B cell (primary cell): Measurements from ENCODE around the gene SLC16A9. TPM values are rescaled to one million over a fixed set of nuclear protein-coding genes. Genes with fewer than 3 reads are reported as not detected.

Source experiments
- ATAC-seq: fragments of 200-7000 bp; cut with Tn5 transposase; one replicate; pipeline ENCODE4 v1.10.0; 2021; ENCODE audit warnings: low read depth, mild to moderate bottlenecking, moderate number of reproducible peaks, moderate library complexity
- CTCF ChIA-PET: fragments of 350-600 bp; sonication (Branson Sonifier 250); formaldehyde crosslinking; loops from one replicate; lab custom pipeline; 2021; ENCODE audit warnings: antibody characterized with exemption, inconsistent platforms; lab: Charles Lee
- POLR2A ChIA-PET: fragments of 350-600 bp; sonication (Branson Sonifier 250); formaldehyde crosslinking; loops from one replicate; lab custom pipeline; 2021; ENCODE audit warnings: antibody characterized with exemption; lab: Charles Lee
- DNase-seq: peaks from one replicate; pipeline ENCODE4 v3.0.0; 2013
- H2AFZ ChIP-seq: 2 replicates; pipeline ENCODE4 v1.6.1; 2012; ENCODE audit warnings: mild to moderate bottlenecking, low read depth, low read length; ENCODE audit not compliant: insufficient read depth, poor library complexity, severe bottlenecking
- H3K27ac ChIP-seq, 2 donors: 1 replicate in 1 of 2; 2 replicates in 1 of 2; pipeline ENCODE4 v1.5.1; 2012 to 2013; ENCODE audit warnings: low read length in 2 of 2, mild to moderate bottlenecking in 2 of 2, moderate library complexity in 1 of 2
- H3K27me3 ChIP-seq, 4 experiments: fragments of 200-600 bp in 1 of 4; sonication (generic) in 1 of 4; replicated peaks in 1 of 4; 1 replicate in 2 of 4; 2 replicates in 2 of 4; pipeline versions ENCODE4 v1.6.1 to v1.7.0; 2013 to 2016; ENCODE audit warnings: low read length in 3 of 4, mild to moderate bottlenecking in 2 of 4, mixed read lengths in 1 of 4, moderate library complexity in 1 of 4; ENCODE audit not compliant: insufficient read depth in 4 of 4, control insufficient read depth in 3 of 4; ENCODE audit errors: control extremely low read depth in 1 of 4
- H3K36me3 ChIP-seq, 2 experiments: replicated peaks in 1 of 2; 1 replicate in 1 of 2; 2 replicates in 1 of 2; pipeline versions ENCODE4 v1.6.1 to v1.7.1; 2013; ENCODE audit warnings: low read length in 1 of 2; ENCODE audit not compliant: insufficient read depth in 2 of 2, control insufficient read depth in 1 of 2; ENCODE audit errors: control extremely low read depth in 1 of 2, extremely low read depth in 1 of 2
- H3K4me1 ChIP-seq, 2 donors: fragments of 200-600 bp in 1 of 2; sonication (generic) in 1 of 2; 1 replicate in 1 of 2; 2 replicates in 1 of 2; pipeline versions ENCODE4 v1.5.1 to v1.6.1; 2013 to 2017; ENCODE audit warnings: low read length in 2 of 2; ENCODE audit not compliant: control insufficient read depth in 2 of 2, insufficient read depth in 2 of 2
- H3K4me2 ChIP-seq: replicated peaks from 2 replicates; pipeline ENCODE3; 2012; ENCODE audit warnings: mild to moderate bottlenecking, low read depth, low read length; ENCODE audit not compliant: poor library complexity, severe bottlenecking
- H3K4me3 ChIP-seq, 5 experiments: fragments of 200-600 bp in 1 of 5; sonication (generic) in 1 of 5; 1 replicate in 3 of 5; 2 replicates in 2 of 5; pipeline versions ENCODE4 v1.5.1 to v1.7.0; 2011 to 2016; ENCODE audit warnings: low read length in 4 of 5, mild to moderate bottlenecking in 4 of 5, low read depth in 2 of 5, control low read depth in 1 of 5, moderate library complexity in 1 of 5; ENCODE audit not compliant: insufficient read depth in 1 of 5; ENCODE audit errors: control extremely low read depth in 1 of 5, extremely low read depth in 1 of 5
- H3K79me2 ChIP-seq: fragments of 200-600 bp; sonication (generic); one replicate; pipeline ENCODE4 v1.6.0; 2016; ENCODE audit warnings: low read length; ENCODE audit not compliant: control insufficient read depth, insufficient read depth
- H3K9ac ChIP-seq: fragments of 200-600 bp; sonication (generic); 2 replicates; pipeline ENCODE4 v1.6.1; 2017; ENCODE audit warnings: mild to moderate bottlenecking, low read length, moderate library complexity
- H3K9me3 ChIP-seq, 3 donors: one replicate each; pipeline versions ENCODE4 v1.6.1 to v1.7.1; 2013; ENCODE audit warnings: low read length in 2 of 3; ENCODE audit not compliant: control insufficient read depth in 2 of 3, insufficient read depth in 1 of 3; ENCODE audit errors: control extremely low read depth in 1 of 3
- H4K20me1 ChIP-seq: 2 replicates; pipeline ENCODE4 v1.6.0; 2012; ENCODE audit warnings: mild to moderate bottlenecking, low read length; ENCODE audit not compliant: insufficient read depth, control insufficient read depth, poor library complexity, severe bottlenecking
- H3K27ac Mint-ChIP-seq: one replicate; pipeline ENCODE4 v1.8.0; 2021; ENCODE audit warnings: mixed read lengths
- H3K27me3 Mint-ChIP-seq: one replicate; pipeline ENCODE4 v1.8.0; 2021; ENCODE audit warnings: mixed read lengths
- H3K4me1 Mint-ChIP-seq: one replicate; pipeline ENCODE4 v1.8.0; 2021; ENCODE audit warnings: mixed read lengths
- H3K4me3 Mint-ChIP-seq: one replicate; pipeline ENCODE4 v1.8.0; 2021; ENCODE audit warnings: mixed read lengths
- H3K9me3 Mint-ChIP-seq: one replicate; pipeline ENCODE4 v1.8.0; 2022; ENCODE audit warnings: mixed read lengths; ENCODE audit not compliant: insufficient read depth
- CTCF ChIP-seq: fragments of 200-600 bp; IDR thresholded peaks from one replicate; pipeline ENCODE4 v1.8.0; 2022; ENCODE audit warnings: antibody characterized with exemption, mild to moderate bottlenecking
- EZH2 ChIP-seq: IDR thresholded peaks from 2 replicates; pipeline ENCODE4 v1.6.1; 2012; ENCODE audit warnings: borderline replicate concordance, low read depth, mild to moderate bottlenecking, moderate library complexity, low read length; ENCODE audit not compliant: insufficient read depth, poor library complexity, severe bottlenecking
- WGBS: methylation state at CpG from one replicate; pipeline ENCODE4 v1.1.5; 2013; ENCODE audit warnings: missing lambda C conversion rate; ENCODE audit not compliant: insufficient coverage; 5-methylcytosine and 5-hydroxymethylcytosine counted together
- intact Hi-C: fragments of 100-400 bp; cut with micrococcal nuclease; formaldehyde crosslinking; loops from one replicate; pipeline ENCODE4 v1.10.0; 2022
- polyA plus RNA-seq: library from polyadenylated mRNA; depleted of rRNA; stranded (reverse); fragments of >200 nt; gene quantifications from 2 replicates; pipeline ENCODE4 v1.2.3, GENCODE V29; 2012
- total RNA-seq, 2 donors: library from RNA; stranded (reverse); fragments of 120-200 nt in 1 of 2; gene quantifications; 1 replicate in 1 of 2; 2 replicates in 1 of 2; pipeline versions ENCODE4 v1.2.3 to v1.2.4, GENCODE V29; 2013 to 2022

The SLC16A9 gene
- total and polyA plus RNA-seq, 2 donors (not counting 1 experiment from before 2014, with no cell fraction given) = 0.04 TPM; not detected in 1

DNA sequence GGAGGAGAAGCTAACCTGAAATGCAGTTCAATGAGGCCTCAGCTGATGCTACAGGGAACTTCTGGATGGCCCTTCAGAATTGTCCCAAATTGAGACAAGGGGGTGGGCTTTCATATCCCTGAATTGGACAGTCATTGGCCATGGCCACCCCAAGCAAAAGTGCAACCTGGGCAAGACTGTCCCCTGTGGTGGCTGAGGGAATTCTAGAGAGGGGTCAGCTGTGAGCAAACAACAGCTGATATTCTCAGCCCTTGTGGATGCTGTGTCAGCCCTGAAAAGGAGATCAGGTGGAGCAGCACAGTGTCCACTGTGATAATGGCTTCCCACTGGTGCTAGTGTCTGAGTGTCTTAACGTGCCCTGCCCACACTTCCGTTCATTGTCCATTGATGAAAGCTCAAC lies 76.6 kb downstream of the SLC16A9 start:
- WGBS = 93% methylated on average over 2 of the region's 2 CpGs
- Mint-ChIP-seq H3K27me3 (peaks cover 10% of the 10 kb centered on the region), H3K4me3 (no peak overlapping the region), H3K4me1 (no peaks in the 10 kb centered on the region), H3K9me3 (no peaks in the 10 kb centered on the region), H3K27ac (no peak overlapping the region)
- Histone ChIP-seq H3K4me3 (no peak overlapping the region), H4K20me1 (no peaks in the 10 kb centered on the region), H3K4me1 (no peaks in the 10 kb centered on the region), H3K36me3 (no peaks in the 10 kb centered on the region), H2AFZ (no peak overlapping the region), H3K79me2 (no peaks in the 10 kb centered on the region), H3K4me2 (no peak overlapping the region), H3K27ac (no peak overlapping the region), H3K9ac (no peak overlapping the region), H3K9me3 (no peaks in the 10 kb centered on the region), H3K27me3 (peaks cover 0 to 3% (median 0%) of the 10 kb centered on the region in 4 experiments)
- no peak for TF ChIP-seq CTCF
- no peak for TF ChIP-seq EZH2
- intact Hi-C loops = no loop called here
- ATAC-seq = no peak
- CTCF ChIA-PET = interaction anchor here (0.6 to 2.1 kb wide), 4 partner anchors 10 to 1369 kb away, joined by 3 to 12 read pairs (median 4); no protein-coding TSS in a partner anchor
- DNase-seq = no peak
- POLR2A ChIA-PET = no interaction called here

- Histone ChIP-seq H2AFZ (no peak overlapping the region), H3K27me3 (peaks cover 0 to 3% (median 0%) of the 10 kb centered on the region in 4 experiments), H3K4me1 (no peaks in the 10 kb centered on the region), H3K4me3 (no peak overlapping the region), H4K20me1 (no peaks in the 10 kb centered on the region), H3K9ac (no peak overlapping the region), H3K79me2 (no peaks in the 10 kb centered on the region), H3K4me2 (no peak overlapping the region), H3K9me3 (no peaks in the 10 kb centered on the region), H3K27ac (no peak overlapping the region), H3K36me3 (no peaks in the 10 kb centered on the region)
- no peak for DNase-seq
- ATAC-seq = no peak
- 83% methylated on average over 1 of the region's 4 CpGs for WGBS
- H3K27ac Mint-ChIP-seq = no peak overlapping the region
- TF ChIP-seq EZH2 (no peak), CTCF (no peak)
- no peaks in the 10 kb centered on the region for H3K4me1 Mint-ChIP-seq
- POLR2A ChIA-PET = no interaction called here
- H3K27me3 Mint-ChIP-seq = peaks cover 10% of the 10 kb centered on the region
- CTCF ChIA-PET = interaction anchor here (0.8 to 2.1 kb wide), 2 partner anchors 9 to 386 kb away, joined by 5 to 12 read pairs; no protein-coding TSS in a partner anchor
- no peaks in the 10 kb centered on the region for H3K9me3 Mint-ChIP-seq
- intact Hi-C loops = no loop called here
- H3K4me3 Mint-ChIP-seq = no peak overlapping the region
Observed at GRCh38 chr10:59631882-59632807, 77.5 kb downstream of the SLC16A9 start.
